GM23248 (cell line): ENCODE results near the gene ARHGEF25.

ENCODE experiments used
- EZH2 ChIP-seq: fragments of 200-600 bp; sonication (generic); IDR thresholded peaks from 2 replicates; pipeline ENCODE4 v1.6.1; 2018; ENCODE audit warnings: antibody characterized with exemption, mild to moderate bottlenecking; ENCODE audit not compliant: insufficient read depth, poor library complexity, severe bottlenecking
- EZH2phosphoT487 ChIP-seq: fragments of 200-600 bp; sonication (generic); IDR thresholded peaks from 2 replicates; pipeline ENCODE4 v1.6.1; 2018; ENCODE audit warnings: antibody characterized with exemption, moderate library complexity, mild to moderate bottlenecking, low read depth; ENCODE audit not compliant: insufficient read depth

DNA sequence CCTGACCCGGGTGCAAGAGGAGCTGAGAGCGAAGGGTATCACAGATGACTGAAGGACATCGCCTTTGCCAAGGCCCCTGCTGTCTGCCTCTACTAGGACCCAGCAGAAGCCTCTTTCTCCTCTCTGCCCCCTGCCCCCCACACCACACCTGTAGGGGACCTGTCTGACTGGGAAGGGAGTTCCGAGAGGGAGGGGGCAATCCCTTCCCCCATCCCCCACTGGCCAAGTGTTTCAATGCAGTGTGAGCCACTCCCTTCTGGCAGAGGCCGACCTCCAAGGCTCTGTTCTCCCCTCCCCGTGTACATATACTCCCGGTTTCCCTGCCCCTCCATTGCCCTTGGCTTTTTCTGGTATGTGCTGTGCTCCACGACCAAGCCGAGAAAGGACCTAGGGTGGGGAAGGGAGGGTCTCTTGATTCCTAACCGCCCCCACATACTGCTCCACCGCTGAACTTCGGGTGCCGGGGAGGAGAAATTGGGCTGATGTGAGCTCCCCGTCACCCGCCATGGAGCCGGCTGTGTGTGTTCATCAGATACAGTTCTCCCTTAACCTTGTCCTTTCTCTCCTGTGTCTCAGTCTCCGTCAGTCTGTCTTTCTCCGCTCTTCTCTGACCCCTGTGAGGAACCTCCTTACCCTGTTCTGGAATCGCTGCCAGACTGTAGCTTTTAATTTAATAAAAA lies 2.0 kb upstream of the ARHGEF25 start:
- TF ChIP-seq EZH2phosphoT487 = no peak
- TF ChIP-seq EZH2 = no peak
